Stimulated activated CD8-positive, alpha-beta memory T cell treated with anti-CD3 and anti-CD28 coated beads, Interleukin-7, amount 100 ng/mL, for 4 hours (primary cell): ENCODE measurements around the gene DSG1.
"Not testable (repeated sequence)": the region's sequence is repeated elsewhere in the genome, so short reads cannot be mapped to it uniquely, and the experiment has no call there.

Experiments
- DNase-seq, 2 donors: peaks; one replicate each; pipeline ENCODE4 v3.0.0-alpha.2; 2020; ENCODE audit warnings: low read depth in 2 of 2

The DSG1 gene

GRCh38 chr18:31317860-31318259 lies at the start of gene DSG1:
DSG1 (plus strand) TSS chr18:31318160; CDS start chr18:31318301, 141 bp downstream.
- DNase-seq, result no peak

GRCh38 chr18:31268985-31269406 lies 49.0 kb upstream of the DSG1 start:
- no peak for DNase-seq

GRCh38 chr18:31269566-31269965 lies 48.4 kb upstream of the DSG1 start:
- DNase-seq, result no peak

GRCh38 chr18:31270578-31270977 lies 47.4 kb upstream of the DSG1 start:
- no peak for DNase-seq

- DNase-seq, result no peak
These were observed 44.0 kb upstream of the DSG1 start for GRCh38 chr18:31273812-31274527.

GRCh38 chr18:31274931-31275330 lies 43.0 kb upstream of the DSG1 start:
- no peak for DNase-seq

- DNase-seq, result no peak
These were observed 42.1 kb upstream of the DSG1 start for GRCh38 chr18:31275722-31276463.

- no peak for DNase-seq
These were observed 39.3 kb upstream of the DSG1 start for GRCh38 chr18:31278609-31279071.

- DNase-seq, result no peak
These were observed 37.5 kb upstream of the DSG1 start for GRCh38 chr18:31280502-31280901.

- no peak for DNase-seq
These were observed 36.5 kb upstream of the DSG1 start for GRCh38 chr18:31281437-31281836.

GRCh38 chr18:31289446-31289845 lies 28.5 kb upstream of the DSG1 start:
- DNase-seq, result not testable (repeated sequence)

- no peak for DNase-seq
These were observed 26.3 kb upstream of the DSG1 start for GRCh38 chr18:31291688-31292087.

GRCh38 chr18:31294199-31294747 lies 23.7 kb upstream of the DSG1 start:
- no peak for DNase-seq

GRCh38 chr18:31297248-31297647 lies 20.7 kb upstream of the DSG1 start:
- no peak for DNase-seq

- no peak for DNase-seq
These were observed 16.7 kb upstream of the DSG1 start for GRCh38 chr18:31301201-31301655.

- no peak for DNase-seq
These were observed 15.0 kb upstream of the DSG1 start for GRCh38 chr18:31302991-31303390.

GRCh38 chr18:31303771-31304170 lies 14.2 kb upstream of the DSG1 start:
- DNase-seq, result no peak

- no peak for DNase-seq
These were observed 8.8 kb upstream of the DSG1 start for GRCh38 chr18:31309115-31309514.

GRCh38 chr18:31316974-31317373 lies 986 bp upstream of the DSG1 start:
- DNase-seq, result no peak

- DNase-seq, result no peak
These were observed 3.8 kb downstream of the DSG1 start for GRCh38 chr18:31321719-31322118.

GRCh38 chr18:31325051-31325450 lies 7.1 kb downstream of the DSG1 start:
- no peak for DNase-seq

- no peak for DNase-seq
These were observed 12.0 kb downstream of the DSG1 start for GRCh38 chr18:31329787-31330438.
